ACC112 (cell line): ENCODE measurements around the gene PAX2.

ENCODE experiments used
- H2AFZ ChIP-seq: fragments of 200-600 bp; sonication (generic); one replicate; pipeline ENCODE4 v1.6.0; 2017; ENCODE audit warnings: antibody characterized with exemption, low read length; ENCODE audit not compliant: unreplicated experiment
- H3K27ac ChIP-seq: fragments of 200-600 bp; sonication (generic); 2 replicates; pipeline ENCODE4 v1.5.1; 2014; ENCODE audit warnings: low read depth, mild to moderate bottlenecking, antibody characterized with exemption, low read length, moderate library complexity
- H3K27me3 ChIP-seq: fragments of 200-600 bp; sonication (generic); 2 replicates; pipeline ENCODE4 v1.6.1; 2014; ENCODE audit warnings: mild to moderate bottlenecking, antibody characterized with exemption, low read length, moderate library complexity, mixed read lengths; ENCODE audit not compliant: insufficient read depth
- H3K36me3 ChIP-seq: fragments of 200-600 bp; sonication (generic); 2 replicates; pipeline ENCODE4 v1.6.1; 2016; ENCODE audit warnings: mild to moderate bottlenecking, antibody characterized with exemption, low read length, moderate library complexity, mixed read lengths; ENCODE audit not compliant: insufficient read depth
- H3K4me1 ChIP-seq: fragments of 200-600 bp; sonication (generic); one replicate; pipeline ENCODE4 v1.6.1; 2016; ENCODE audit warnings: low read length, mixed read lengths; ENCODE audit not compliant: insufficient read depth, unreplicated experiment, control insufficient read depth
- H3K4me3 ChIP-seq: fragments of 200-600 bp; sonication (generic); 2 replicates; pipeline ENCODE4 v1.5.1; 2014; ENCODE audit warnings: mild to moderate bottlenecking, low read depth, low read length
- H3K79me2 ChIP-seq: fragments of 200-600 bp; sonication (generic); one replicate; pipeline ENCODE4 v1.6.0; 2016; ENCODE audit warnings: low read length; ENCODE audit not compliant: control insufficient read depth, unreplicated experiment, insufficient read depth

PAX2 gene

DNA sequence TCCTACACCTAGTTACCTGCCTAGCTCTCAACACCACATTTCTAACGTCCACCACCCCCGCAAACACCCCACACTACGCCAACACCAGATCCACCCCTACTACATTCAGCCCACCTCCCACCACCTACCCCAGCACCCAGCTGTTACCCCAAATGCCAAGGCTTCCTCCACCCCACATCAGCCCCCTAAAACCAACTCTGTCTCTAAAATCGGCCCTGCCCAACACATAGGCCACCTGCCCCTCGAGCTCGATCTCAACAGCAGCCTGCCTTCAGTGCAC lies 114.0 kb downstream of the PAX2 start:
- Histone ChIP-seq H3K4me3 (no peak overlapping the region), H3K36me3 (no peaks in the 10 kb centered on the region), H3K27ac (no peak overlapping the region), H2AFZ (no peak overlapping the region), H3K79me2 (no peaks in the 10 kb centered on the region), H3K27me3 (peaks cover 77% of the 10 kb centered on the region), H3K4me1 (no peaks in the 10 kb centered on the region)

DNA sequence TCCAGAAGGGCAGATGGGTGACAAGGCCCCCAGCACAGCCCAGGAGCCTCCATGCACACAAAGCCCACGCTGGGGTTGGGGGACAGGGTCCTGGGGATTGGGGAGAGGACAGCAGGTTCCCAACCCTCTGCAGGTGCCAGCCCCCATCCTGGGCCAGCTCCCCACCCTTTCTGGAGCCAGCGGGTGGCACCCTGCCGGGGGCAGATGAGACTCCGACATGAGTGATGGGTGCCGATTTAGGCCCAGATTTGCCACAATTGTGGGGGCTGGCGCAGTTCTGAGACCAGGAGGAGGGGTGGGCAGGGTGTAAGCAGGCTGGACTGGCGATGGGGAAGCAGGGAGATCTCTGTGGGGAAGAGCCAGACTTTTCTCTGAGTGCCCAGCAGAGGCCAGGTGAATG lies 118.1 kb downstream of the PAX2 start:
- Histone ChIP-seq H3K27ac (no peak overlapping the region), H3K36me3 (no peaks in the 10 kb centered on the region), H3K4me3 (no peak overlapping the region), H2AFZ (no peak overlapping the region), H3K79me2 (no peaks in the 10 kb centered on the region), H3K27me3 (peaks cover 61% of the 10 kb centered on the region), H3K4me1 (no peaks in the 10 kb centered on the region)

DNA sequence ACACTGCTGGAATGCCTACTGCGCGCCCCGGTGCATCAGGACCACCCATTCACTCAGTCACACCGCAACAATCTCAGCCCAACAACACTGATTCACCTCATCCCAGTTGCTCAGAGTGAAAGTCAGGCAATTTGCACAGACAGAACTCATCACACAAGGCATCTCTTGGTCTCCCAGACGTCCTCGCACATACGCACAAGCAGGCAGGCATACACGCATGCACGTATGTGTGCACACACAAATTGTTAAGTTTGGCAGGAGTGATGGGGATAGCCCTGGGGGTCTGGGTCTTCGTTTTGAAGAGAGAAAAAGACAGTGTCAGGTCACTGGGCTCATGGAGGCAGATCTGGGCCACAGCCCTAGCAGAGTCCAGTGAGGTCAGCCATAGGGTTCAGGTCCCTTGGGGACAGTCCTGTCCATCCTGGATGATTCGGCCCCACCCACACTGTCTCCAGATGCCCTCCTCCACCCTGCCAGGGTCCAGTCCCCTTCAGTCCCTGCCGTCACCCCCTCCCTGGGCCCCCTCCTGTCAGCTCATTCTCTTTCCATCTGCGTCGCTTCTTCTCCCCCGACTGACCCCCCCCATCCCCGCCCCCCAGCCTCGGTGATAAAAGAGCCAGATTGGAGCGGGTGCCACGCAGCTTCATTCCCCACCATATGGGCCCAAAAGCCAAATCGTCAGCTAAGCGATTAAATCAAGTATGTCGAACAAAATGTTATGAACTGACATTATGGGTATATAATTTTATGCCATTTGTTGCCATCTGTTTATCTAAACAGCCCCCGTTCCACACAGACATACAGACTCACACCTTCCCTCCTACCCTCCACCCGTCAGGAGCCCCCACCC lies 118.9 kb downstream of the PAX2 start:
- Histone ChIP-seq H3K79me2 (no peaks in the 10 kb centered on the region), H3K27ac (no peak overlapping the region), H3K4me3 (no peak overlapping the region), H3K36me3 (no peaks in the 10 kb centered on the region), H2AFZ (no peak overlapping the region), H3K27me3 (peaks cover 53% of the 10 kb centered on the region), H3K4me1 (no peaks in the 10 kb centered on the region)

DNA sequence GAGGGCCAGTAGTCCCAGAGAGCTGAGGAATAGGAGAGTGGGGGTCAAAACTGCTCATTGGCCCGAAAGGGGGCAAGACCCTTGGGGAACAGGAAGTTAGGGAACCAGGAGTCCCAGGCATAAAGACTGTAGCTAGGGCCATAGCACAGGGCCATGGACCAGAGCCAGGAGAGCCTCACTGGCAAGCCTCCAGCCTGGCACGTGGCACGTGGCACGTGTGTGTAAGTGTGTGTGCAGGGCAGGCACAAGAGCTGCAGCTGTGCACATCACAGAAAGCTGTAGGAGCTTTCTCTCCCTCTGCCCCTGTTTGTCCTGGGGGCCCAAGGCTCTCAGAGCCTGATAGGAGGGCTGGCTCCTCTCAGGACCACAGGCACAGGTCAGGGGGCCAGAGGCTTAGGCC lies 119.6 kb downstream of the PAX2 start:
- Histone ChIP-seq H2AFZ (no peak overlapping the region), H3K27ac (no peak overlapping the region), H3K4me3 (no peak overlapping the region), H3K36me3 (no peaks in the 10 kb centered on the region), H3K27me3 (peaks cover 46% of the 10 kb centered on the region), H3K4me1 (no peaks in the 10 kb centered on the region), H3K79me2 (no peaks in the 10 kb centered on the region)

DNA sequence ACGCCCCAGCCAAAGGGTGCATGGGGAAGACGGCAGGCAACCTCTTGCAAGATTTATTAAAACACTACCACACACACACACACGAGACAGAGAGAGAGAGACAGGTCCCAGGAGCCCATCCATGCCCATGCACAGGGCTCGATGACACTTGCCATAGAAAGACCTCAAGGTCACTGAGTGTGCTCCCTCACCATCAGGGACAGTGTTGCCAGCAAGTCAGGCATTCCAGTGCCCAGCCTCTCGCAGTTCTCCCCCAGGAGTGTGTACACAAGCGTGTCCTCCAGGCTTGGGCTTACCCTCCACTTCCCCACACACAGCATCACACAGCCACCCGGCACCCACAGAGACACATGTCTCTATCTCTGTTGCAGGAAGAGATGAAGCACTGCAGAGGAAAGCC lies 120.6 kb downstream of the PAX2 start:
- H3K4me1 ChIP-seq: no peaks in the 10 kb centered on the region
- H3K27me3 ChIP-seq: peaks cover 36% of the 10 kb centered on the region
- H3K27ac ChIP-seq: no peak overlapping the region
- no peaks in the 10 kb centered on the region for H3K36me3 ChIP-seq
- H3K79me2 ChIP-seq: no peaks in the 10 kb centered on the region
- H3K4me3 ChIP-seq: no peak overlapping the region
- H2AFZ ChIP-seq: no peak overlapping the region

DNA sequence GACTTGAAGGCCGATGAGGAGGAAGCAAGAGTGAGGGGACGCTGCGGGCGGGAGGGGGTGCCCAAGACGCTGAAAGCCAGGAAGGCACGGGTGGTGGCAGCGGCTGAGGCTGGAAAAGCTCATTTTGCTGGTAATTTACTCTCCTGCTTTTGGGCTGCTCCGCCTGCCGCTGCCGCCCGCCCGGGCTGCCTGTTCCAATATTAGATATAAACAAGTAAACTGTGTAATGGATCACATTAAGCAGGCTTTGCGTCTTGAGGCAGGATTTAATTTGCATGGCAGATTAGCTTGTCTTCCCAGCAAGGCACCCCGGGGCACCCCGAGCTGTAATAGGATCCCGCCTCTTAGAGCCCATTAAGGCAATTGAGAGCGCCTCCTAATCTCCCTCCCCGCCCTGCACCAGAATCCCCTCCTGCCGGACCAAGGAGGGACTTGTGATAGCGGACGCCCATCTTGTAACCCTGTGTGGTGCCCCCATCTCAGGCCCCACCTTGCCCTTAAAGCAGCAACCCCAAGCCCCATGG lies 121.3 kb downstream of the PAX2 start:
- H3K27me3 ChIP-seq: peaks cover 30% of the 10 kb centered on the region
- H2AFZ ChIP-seq: no peak overlapping the region
- H3K4me3 ChIP-seq: no peak overlapping the region
- H3K27ac ChIP-seq: no peak overlapping the region
- no peaks in the 10 kb centered on the region for H3K4me1 ChIP-seq
- H3K79me2 ChIP-seq: no peaks in the 10 kb centered on the region
- H3K36me3 ChIP-seq: no peaks in the 10 kb centered on the region

DNA sequence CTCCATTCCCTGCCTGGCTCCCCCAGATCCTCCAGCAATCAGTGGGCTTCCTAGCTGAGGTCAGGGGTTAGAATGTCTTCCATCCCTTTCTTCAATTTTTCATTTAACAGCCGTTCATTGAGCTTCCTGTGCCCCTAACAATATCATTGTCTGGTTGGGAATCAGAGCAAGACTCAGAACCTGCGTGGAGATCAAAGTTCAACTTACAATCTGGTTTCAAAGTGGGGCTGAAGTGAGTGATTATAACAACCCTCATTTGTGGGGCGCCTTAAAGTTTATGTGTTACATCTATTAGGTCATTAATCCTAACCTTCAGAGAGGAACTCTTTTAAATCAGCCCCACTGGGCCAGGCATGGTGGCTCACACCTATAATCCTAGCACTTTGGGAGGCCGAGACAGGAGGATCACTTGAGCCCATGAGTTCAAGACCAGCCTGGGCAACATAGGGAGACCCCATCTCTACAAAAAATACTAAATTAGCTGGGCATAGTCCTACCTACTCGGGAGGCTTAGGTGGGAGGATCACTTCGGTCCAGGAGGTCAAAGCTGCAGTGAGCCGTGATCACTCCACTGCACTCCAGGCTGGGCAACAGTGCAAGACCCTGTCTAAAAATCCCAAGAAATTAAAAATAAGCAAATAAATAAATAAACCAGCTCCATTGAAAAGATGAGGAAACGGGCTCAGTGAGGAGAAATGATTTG lies 122.0 kb downstream of the PAX2 start:
- Histone ChIP-seq H3K79me2 (no peaks in the 10 kb centered on the region), H2AFZ (no peak overlapping the region), H3K36me3 (no peaks in the 10 kb centered on the region), H3K4me1 (peaks cover 5% of the 10 kb centered on the region), H3K27me3 (peaks cover 23% of the 10 kb centered on the region), H3K27ac (no peak overlapping the region), H3K4me3 (no peak overlapping the region)

DNA sequence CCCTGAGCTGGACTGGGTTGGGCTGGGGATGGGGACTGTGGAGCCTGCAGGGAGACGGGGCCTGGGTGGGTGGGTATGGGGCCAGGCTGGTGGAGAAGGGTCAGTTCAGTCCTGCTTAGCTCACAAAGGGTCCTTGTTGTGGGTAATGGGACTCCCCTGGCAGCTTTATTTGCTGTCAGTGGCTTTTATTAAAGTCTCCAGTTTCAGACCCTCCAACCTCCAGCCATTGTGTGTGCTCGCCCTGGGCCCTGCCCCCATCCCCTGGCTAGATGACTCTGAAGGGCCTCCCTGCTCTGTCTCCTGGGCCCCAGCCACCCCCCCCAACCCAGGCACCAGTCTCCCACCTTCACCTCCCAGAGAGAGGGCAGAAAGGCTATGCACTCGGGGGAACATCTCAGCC lies 123.0 kb downstream of the PAX2 start:
- Histone ChIP-seq H3K27ac (no peak overlapping the region), H3K79me2 (no peaks in the 10 kb centered on the region), H3K4me1 (peaks cover 9% of the 10 kb centered on the region), H3K27me3 (peaks cover 20% of the 10 kb centered on the region), H3K36me3 (no peaks in the 10 kb centered on the region), H3K4me3 (no peak overlapping the region), H2AFZ (no peak overlapping the region)

DNA sequence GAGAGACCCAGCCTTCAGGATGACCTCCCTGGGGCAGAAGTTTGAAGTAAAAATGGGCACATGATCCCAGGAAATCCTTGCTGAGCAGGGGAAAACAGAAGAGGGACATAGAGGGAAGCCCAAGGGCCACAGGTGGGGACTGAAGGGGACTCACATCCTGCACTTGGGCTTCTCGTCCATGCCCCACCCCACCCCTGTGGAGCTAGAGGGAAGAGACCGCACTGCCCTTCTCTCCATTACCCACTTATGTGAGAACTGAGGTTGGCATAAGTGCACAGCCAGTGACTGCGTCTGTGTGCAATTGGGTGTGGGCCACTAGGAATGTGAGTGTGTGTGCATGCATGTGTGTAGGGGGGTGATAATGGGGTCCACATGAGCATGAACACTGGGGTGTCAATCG lies 124.0 kb downstream of the PAX2 start:
- Histone ChIP-seq H3K36me3 (no peaks in the 10 kb centered on the region), H3K27ac (no peak overlapping the region), H3K79me2 (no peaks in the 10 kb centered on the region), H3K4me3 (no peak overlapping the region), H2AFZ (no peak overlapping the region), H3K4me1 (peaks cover 9% of the 10 kb centered on the region), H3K27me3 (peaks cover 20% of the 10 kb centered on the region)

DNA sequence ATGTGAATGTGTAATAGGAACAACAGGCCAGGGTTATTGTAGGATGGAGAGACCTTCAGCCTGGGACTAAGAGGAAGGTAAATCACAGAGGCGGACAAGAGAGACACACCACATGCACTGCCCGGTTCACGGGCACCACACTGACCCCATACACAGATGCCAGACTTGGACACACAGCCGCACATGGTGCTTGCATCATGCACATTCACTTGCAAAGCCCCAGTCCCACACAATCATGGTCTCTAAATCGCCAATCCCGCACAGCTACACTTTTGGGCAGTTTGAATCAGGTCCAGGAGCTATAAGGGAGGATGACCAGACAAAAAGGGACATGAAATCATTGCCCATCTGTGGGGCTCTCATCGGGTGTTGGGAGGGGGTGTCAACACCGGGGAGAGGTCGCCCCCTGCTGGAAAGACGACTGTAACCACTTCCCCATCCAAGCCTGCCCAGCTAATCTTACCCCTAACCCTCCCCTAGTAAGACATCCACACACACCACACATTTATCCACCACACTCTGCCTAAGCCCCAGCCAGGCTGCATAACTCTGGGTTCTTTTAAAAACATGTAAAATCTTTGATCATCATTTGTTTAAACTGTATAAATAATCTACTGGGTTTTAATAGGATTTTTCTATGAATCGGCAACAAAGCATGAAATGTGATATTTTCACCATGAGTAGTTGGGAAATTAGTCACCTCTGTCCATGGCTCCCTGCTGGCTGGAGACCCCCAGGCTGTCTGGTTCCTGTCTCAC lies 126.8 kb downstream of the PAX2 start:
- Histone ChIP-seq H3K79me2 (no peaks in the 10 kb centered on the region), H3K36me3 (no peaks in the 10 kb centered on the region), H2AFZ (no peak overlapping the region), H3K4me3 (no peak overlapping the region), H3K4me1 (peaks cover 9% of the 10 kb centered on the region), H3K27ac (no peak overlapping the region), H3K27me3 (peaks cover 3% of the 10 kb centered on the region)
